Esophagus muscularis mucosa (tissue), 4 donors: ENCODE results near the gene ATP10A. TPM values are rescaled to one million over a fixed set of nuclear protein-coding genes. Genes with fewer than 3 reads are reported as not detected.

ENCODE experiments used
- DNase-seq: peaks from one replicate; pipeline ENCODE4 v3.0.0-alpha.2; 2017; ENCODE audit errors: extremely low spot score
- H3K27ac ChIP-seq, 4 donors: fragments of 200-600 bp; sonication (generic); replicated peaks in 1 of 4; 1 replicate in 3 of 4; 2 replicates in 1 of 4; pipeline ENCODE4 v1.5.1; 2016 to 2019; ENCODE audit warnings: mild to moderate bottlenecking in 1 of 4
- H3K27me3 ChIP-seq, 4 donors: fragments of 200-600 bp; sonication (generic); one replicate each; pipeline versions ENCODE4 v1.5.1 to v1.6.0; 2016 to 2019
- H3K36me3 ChIP-seq, 4 donors: fragments of 200-600 bp; sonication (generic); one replicate each; pipeline ENCODE4 v1.5.1; 2016 to 2019
- H3K4me1 ChIP-seq, 4 donors: fragments of 200-600 bp; sonication (generic); one replicate each; pipeline ENCODE4 v1.5.1; 2016 to 2019
- H3K4me3 ChIP-seq, 4 donors: fragments of 200-600 bp; sonication (generic); 1 replicate in 2 of 4; 2 replicates in 2 of 4; pipeline ENCODE4 v1.5.1; 2016 to 2019; ENCODE audit warnings: mild to moderate bottlenecking in 4 of 4, moderate library complexity in 1 of 4
- H3K9me3 ChIP-seq, 4 donors: fragments of 200-600 bp; sonication (generic); 1 replicate in 3 of 4; 2 replicates in 1 of 4; pipeline ENCODE4 v1.5.1; 2016 to 2019
- CTCF ChIP-seq, 3 experiments: fragments of 200-600 bp in 2 of 3; fragments of 450-650 bp in 1 of 3; sonication (generic) in 2 of 3; IDR thresholded peaks; one replicate each; pipeline ENCODE4 v1.5.1; 2017 to 2019; ENCODE audit warnings: antibody characterized with exemption in 3 of 3, mild to moderate bottlenecking in 2 of 3, moderate library complexity in 1 of 3
- EP300 ChIP-seq: sonication (generic); formaldehyde crosslinking; IDR thresholded peaks from one replicate; pipeline ENCODE4 v1.6.1; 2017; ENCODE audit warnings: antibody characterized with exemption
- POLR2A ChIP-seq: fragments of 450-650 bp; IDR thresholded peaks from one replicate; pipeline ENCODE4 v1.6.1; 2017; ENCODE audit warnings: antibody characterized with exemption, moderate library complexity, mild to moderate bottlenecking, low read depth
- POLR2AphosphoS5 ChIP-seq, 2 donors: sonication (generic); formaldehyde crosslinking; IDR thresholded peaks; one replicate each; pipeline ENCODE4 v1.6.1; 2017; ENCODE audit warnings: antibody characterized with exemption in 2 of 2
- WGBS: methylation state at CpG from one replicate; pipeline ENCODE4 v1.1.5; 2018; 5-methylcytosine and 5-hydroxymethylcytosine counted together
- intact Hi-C: fragments of 100-400 bp; cut with DNase I; formaldehyde crosslinking; loops from one replicate; pipeline ENCODE4 v1.15.1; 2023
- total RNA-seq, 4 donors: library from RNA; depleted of rRNA; stranded (reverse); fragments of >200 nt; gene quantifications; one replicate each; pipeline versions ENCODE4 v1.1.0 to v1.2.1, GENCODE V29; 2016

The ATP10A gene
- total RNA-seq, 4 donors from 2014 or later, result 23.9 to 51.9 (median 32.6) TPM

- H3K9me3 ChIP-seq, result no peaks in the 10 kb centered on the region
- TF ChIP-seq POLR2A, result no peak
- TF ChIP-seq EP300, result no peak
- TF ChIP-seq CTCF (IDR thresholded peaks at IDR 0.05), result no peak
- no peak for TF ChIP-seq POLR2AphosphoS5 (IDR thresholded peaks at IDR 0.05)
- H3K36me3 ChIP-seq, result no peaks in the 10 kb centered on the region
- WGBS, result 87% methylated on average over 7 of the region's 7 CpGs
- intact Hi-C loops, result no loop called here
- peak overlapping the region in 3 of 4 donors; percentile 68 to 86 (median 79) for H3K27ac ChIP-seq
- no peak for DNase-seq
- H3K4me3 ChIP-seq, result no peak overlapping the region
- no peaks in the 10 kb centered on the region for H3K27me3 ChIP-seq
- peaks cover 0 to 17% (median 15%) of the 10 kb centered on the region in 4 donors for H3K4me1 ChIP-seq
These were observed 12.4 kb upstream of the ATP10A start for GRCh38 chr15:25875566-25875965.

DNA sequence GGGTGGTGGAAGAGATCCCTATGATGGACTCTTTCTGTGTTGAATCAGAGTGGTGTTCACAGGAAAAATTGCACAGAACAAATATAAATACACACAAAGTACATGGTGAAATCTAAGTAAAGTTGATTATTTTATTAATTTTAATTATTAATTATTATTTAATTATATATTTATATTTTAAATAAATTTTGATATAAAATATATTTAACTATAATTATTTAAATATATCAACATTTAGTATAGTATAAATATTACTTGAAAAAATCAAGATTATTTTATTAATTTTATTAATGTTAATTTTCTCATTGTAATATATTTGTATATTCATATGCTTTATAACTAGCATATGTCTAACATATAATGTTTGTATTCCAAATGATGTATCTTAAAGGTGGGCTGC lies 11.3 kb upstream of the ATP10A start:
- no peak for TF ChIP-seq POLR2A
- TF ChIP-seq CTCF (IDR thresholded peaks at IDR 0.05), result no peak
- no peak for TF ChIP-seq EP300
- no peak for TF ChIP-seq POLR2AphosphoS5 (IDR thresholded peaks at IDR 0.05)
- Histone ChIP-seq H3K36me3 (no peaks in the 10 kb centered on the region), H3K27me3 (no peaks in the 10 kb centered on the region), H3K27ac (no peak overlapping the region), H3K9me3 (no peaks in the 10 kb centered on the region), H3K4me1 (peaks cover 0 to 17% (median 15%) of the 10 kb centered on the region in 4 donors), H3K4me3 (no peak overlapping the region)
- intact Hi-C loops, result no loop called here
- DNase-seq, result no peak

DNA sequence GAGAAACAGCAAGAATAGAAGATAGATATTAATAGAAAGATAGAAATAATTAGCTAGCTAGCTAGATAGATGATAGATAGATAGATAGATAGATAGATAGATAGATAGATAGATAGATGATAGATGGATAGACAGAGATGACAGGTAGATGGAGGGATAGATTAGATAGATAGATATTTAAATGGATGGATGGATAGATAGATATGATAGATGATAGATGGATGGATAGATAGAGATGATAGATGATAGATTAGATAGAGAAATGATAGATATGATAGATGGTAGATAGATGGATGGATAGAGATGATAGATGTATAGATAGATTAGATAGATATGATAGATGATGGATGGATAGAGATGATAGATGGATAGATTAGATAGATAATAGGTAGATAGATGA lies 8.3 kb upstream of the ATP10A start:
- DNase-seq, result no peak
- Histone ChIP-seq H3K4me1 (peaks cover 0 to 7% (median 5%) of the 10 kb centered on the region in 4 donors), H3K36me3 (no peaks in the 10 kb centered on the region), H3K4me3 (no peak overlapping the region), H3K27ac (no peak overlapping the region), H3K9me3 (no peaks in the 10 kb centered on the region), H3K27me3 (no peaks in the 10 kb centered on the region)
- intact Hi-C loops, result no loop called here
- no peak for TF ChIP-seq POLR2AphosphoS5 (IDR thresholded peaks at IDR 0.05)
- no peak for TF ChIP-seq EP300
- TF ChIP-seq POLR2A, result no peak
- no peak for TF ChIP-seq CTCF (IDR thresholded peaks at IDR 0.05)

- DNase-seq, result no peak
- intact Hi-C loops, result no loop called here
These were observed 7.8 kb upstream of the ATP10A start for GRCh38 chr15:25870938-25871337.

More at GRCh38 chr15:25870938-25871337, 7.8 kb upstream of the ATP10A start:
- Histone ChIP-seq H3K9me3 (no peaks in the 10 kb centered on the region), H3K36me3 (no peaks in the 10 kb centered on the region), H3K27ac (no peak overlapping the region), H3K4me1 (peaks cover 0 to 3% (median under 1%) of the 10 kb centered on the region in 4 donors), H3K4me3 (no peak overlapping the region), H3K27me3 (no peaks in the 10 kb centered on the region)
- TF ChIP-seq POLR2A, result no peak
- TF ChIP-seq CTCF (IDR thresholded peaks at IDR 0.05), result no peak
- no peak for TF ChIP-seq POLR2AphosphoS5 (IDR thresholded peaks at IDR 0.05)
- TF ChIP-seq EP300, result no peak
- WGBS, result 87% methylated on average over 2 of the region's 2 CpGs
